ENCODE measurements around the gene BCAS1. TPM values are rescaled to one million over a fixed set of nuclear protein-coding genes. Genes with fewer than 3 reads are reported as not detected.

BCAS1 gene
- total and polyA plus RNA-seq, 10 of the 15 experiments (the other 5 are each of a cell fraction or from before 2014, with no cell fraction given) = 0.21 to 1.4 (median 0.55) TPM

- in situ Hi-C loops (cut with MboI) (loop anchor here (5.0 to 10.0 kb wide), 3 partner anchors 122 to 649 kb away; no protein-coding TSS in a partner anchor), intact Hi-C loops (cut with micrococcal nuclease; ENCODE audit: unreplicated experiment) (loop anchor here (5.0 to 10.0 kb wide), 4 partner anchors 47 to 652 kb away; no protein-coding TSS in a partner anchor)
- Histone ChIP-seq H2AFZ (ENCODE audit: control insufficient read depth, low read depth, low read length) (peak overlapping the region; percentile 65), H3K4me3 (peak overlapping the region; percentile 10; the same call in 1 of the 2 replicates), H3K27ac (ENCODE audit: control insufficient read depth, insufficient read depth) (peak overlapping the region; percentile 73), H3K79me2 (ENCODE audit: control insufficient read depth, insufficient read depth, low read length) (no peaks in the 10 kb centered on the region), H4K20me1 (ENCODE audit: control insufficient read depth, insufficient read depth) (no peaks in the 10 kb centered on the region), H3K9ac (ENCODE audit: control insufficient read depth, insufficient read depth, low read length) (peak overlapping the region; percentile 64), H3K36me3 (ENCODE audit: control insufficient read depth in 2 of 2, insufficient read depth in 2 of 2, low read length in 1 of 2) (no peaks in the 10 kb centered on the region), H3K27me3 (replicated peaks in 1 of 2; ENCODE audit: control insufficient read depth in 2 of 2, insufficient read depth in 2 of 2, low read length in 1 of 2) (no peaks in the 10 kb centered on the region), H3K4me2 (ENCODE audit: control insufficient read depth, insufficient read depth) (peak overlapping the region; percentile 82), H3K9me3 (replicated peaks; ENCODE audit: control insufficient read depth, insufficient read depth, low read length) (peaks cover 1% of the 10 kb centered on the region; the same call in 2 of the 3 replicates), H3K4me1 (ENCODE audit: control insufficient read depth, insufficient read depth, low read length) (peaks cover 31% of the 10 kb centered on the region)
- no TSS peak for BruUV-seq (replicated peaks)
- RAD21 ChIA-PET (ENCODE audit: unreplicated experiment) = interaction anchor here (0.7 to 5.7 kb wide), 23 partner anchors 14 to 837 kb away, joined by 3 to 71 read pairs (median 4); no protein-coding TSS in a partner anchor
- FAIRE-seq (no peak), DNase-seq (ENCODE audit: low read depth, low spot score) (peak; percentile 79), ATAC-seq (peak; percentile 77)
- POLR2A ChIA-PET = interaction anchor here (0.5 to 1.8 kb wide), 4 partner anchors 129 to 544 kb away, joined by 4 to 9 read pairs (median 4); no protein-coding TSS in a partner anchor
- CTCF ChIA-PET = interaction anchor here (0.5 to 6.5 kb wide), 26 partner anchors 10 to 1950 kb away, joined by 3 to 116 read pairs (median 4); no protein-coding TSS in a partner anchor
- SMC1A ChIA-PET (ENCODE audit: uncharacterized antibody, unreplicated experiment) = interaction anchor here (0.7 to 6.8 kb wide), 30 partner anchors 13 to 1082 kb away, joined by 3 to 110 read pairs (median 4); no protein-coding TSS in a partner anchor
- WGBS (ENCODE audit: insufficient coverage, insufficient replicate concordance, low lambda C conversion rate, missing lambda C conversion rate) = 0% methylated on average over 11 of the region's 11 CpGs
- 0 out of 2 replicates have a peak, but pooled peaks have one; percentile 27 for TF ChIP-seq MEF2A (IDR thresholded peaks at IDR 0.05; ENCODE audit: insufficient read depth, low read depth, low read length)
- TF ChIP-seq NBN (IDR thresholded peaks at IDR 0.05) = 0 out of 2 replicates have a peak, but pooled peaks have one; percentile 33
- TF ChIP-seq CHD1 (IDR thresholded peaks at IDR 0.05; ENCODE audit: low read depth, low read length) = no peak
- TF ChIP-seq PAX8 (IDR thresholded peaks at IDR 0.05) = no peak
- TF ChIP-seq EP300 (IDR thresholded peaks at IDR 0.05; ENCODE audit: borderline replicate concordance in 1 of 2, control insufficient read depth in 1 of 2, low read depth in 2 of 2, low read length in 2 of 2) = peak; percentile 5 to 67; a peak in 1 of 4 replicates
- no peak for TF ChIP-seq SUPT20H (IDR thresholded peaks at IDR 0.05; ENCODE audit: borderline replicate concordance, control insufficient read depth, low read depth, low read length)
- no peak for TF ChIP-seq TCF7 (IDR thresholded peaks at IDR 0.05; ENCODE audit: borderline replicate concordance)
- no peak for TF ChIP-seq HDAC2 (IDR thresholded peaks at IDR 0.05)
- TF ChIP-seq ZBTB11 (CRISPR knock-in tag; IDR thresholded peaks at IDR 0.05) = no peak
- TF ChIP-seq CREM (IDR thresholded peaks at IDR 0.05; ENCODE audit: low read depth) = no peak
- TF ChIP-seq JUNB (IDR thresholded peaks at IDR 0.05) = no peak
- TF ChIP-seq KDM1A (IDR thresholded peaks at IDR 0.05; ENCODE audit: borderline replicate concordance) = no peak
- TF ChIP-seq MTA3 (IDR thresholded peaks at IDR 0.05; ENCODE audit: borderline replicate concordance, low read length) = no peak
- TF ChIP-seq CHD4 (IDR thresholded peaks at IDR 0.05) = no peak
- no peak for TF ChIP-seq NR2C1 (IDR thresholded peaks at IDR 0.05)
- no peak; the same call in 1 of the 2 replicates for TF ChIP-seq RB1 (IDR thresholded peaks at IDR 0.05; ENCODE audit: borderline replicate concordance)
- no peak for TF ChIP-seq USF2 (IDR thresholded peaks at IDR 0.05; ENCODE audit: borderline replicate concordance, low read depth, low read length)
Measured at GRCh38 chr20:54063992-54064676, 6.3 kb downstream of the BCAS1 start.
